ENCODE results near the gene FAM181A. TPM values are rescaled to one million over a fixed set of nuclear protein-coding genes. Genes with fewer than 3 reads are reported as not detected.

FAM181A gene
- total and polyA plus RNA-seq, 3 experiments from 2014 or later: not detected

GRCh38 chr14:93898081-93898611 is 29.0 kb upstream of the FAM181A start:
- Histone ChIP-seq H3K27ac (ENCODE audit: low read depth, low read length) (no peak overlapping the region), H3K36me3 (ENCODE audit: insufficient read depth, low read length) (no peaks in the 10 kb centered on the region), H3K4me3 (ENCODE audit: low read length) (no peak overlapping the region), H3K4me1 (ENCODE audit: insufficient read depth, low read length) (no peaks in the 10 kb centered on the region), H3K9me3 (ENCODE audit: low read length) (no peaks in the 10 kb centered on the region), H3K27me3 (ENCODE audit: insufficient read depth, low read length, poor library complexity, severe bottlenecking) (no peaks in the 10 kb centered on the region)
- POLR2A ChIA-PET: no interaction called here
- Mint-ChIP-seq H3K4me3 (no peak overlapping the region), H3K9me3 (no peaks in the 10 kb centered on the region), H3K27ac (no peak overlapping the region), H3K27me3 (peaks cover 9 to 13% of the 10 kb centered on the region in 2 donors), H3K36me3 (no peaks in the 10 kb centered on the region), H3K4me1 (no peaks in the 10 kb centered on the region)
- CTCF ChIA-PET: interaction anchor here (1.3 kb wide), 1 partner anchor 9 kb away, joined by 3 read pairs; no protein-coding TSS in a partner anchor
- no peak for DNase-seq

DNA sequence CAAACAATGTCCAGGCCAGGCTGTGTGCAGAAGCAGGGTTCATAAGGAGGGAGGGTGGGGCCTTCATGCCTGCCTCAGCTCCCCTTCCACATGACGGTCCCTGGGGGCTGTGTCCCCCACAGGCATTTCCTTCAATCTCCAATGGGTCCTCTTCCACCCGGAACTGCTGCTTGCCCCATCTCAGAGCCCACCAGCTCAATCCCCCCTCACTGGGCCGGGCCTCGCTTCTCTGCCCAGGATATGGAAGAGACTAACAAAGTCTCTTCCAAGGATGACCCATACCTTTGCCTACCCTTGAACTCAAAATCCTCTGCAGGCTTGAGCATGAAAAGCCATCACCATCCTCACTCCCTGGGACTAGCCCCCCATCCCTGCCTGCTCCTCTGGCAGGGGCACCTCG is 28.4 kb upstream of the FAM181A start:
- CTCF ChIA-PET: interaction anchor here (1.3 kb wide), 1 partner anchor 8 kb away, joined by 3 read pairs; no protein-coding TSS in a partner anchor
- H3K9me3 Mint-ChIP-seq: no peaks in the 10 kb centered on the region
- DNase-seq: no peak
- Histone ChIP-seq H3K4me3 (ENCODE audit: low read length) (no peak overlapping the region), H3K27me3 (ENCODE audit: insufficient read depth, low read length, poor library complexity, severe bottlenecking) (no peaks in the 10 kb centered on the region), H3K27ac (ENCODE audit: low read depth, low read length) (no peak overlapping the region), H3K9me3 (ENCODE audit: low read length) (no peaks in the 10 kb centered on the region), H3K4me1 (ENCODE audit: insufficient read depth, low read length) (no peaks in the 10 kb centered on the region), H3K36me3 (ENCODE audit: insufficient read depth, low read length) (no peaks in the 10 kb centered on the region)
- no peaks in the 10 kb centered on the region for H3K4me1 Mint-ChIP-seq
- peaks cover 14 to 16% of the 10 kb centered on the region in 2 donors for H3K27me3 Mint-ChIP-seq
- H3K4me3 Mint-ChIP-seq: no peak overlapping the region
- H3K27ac Mint-ChIP-seq: no peak overlapping the region
- H3K36me3 Mint-ChIP-seq: no peaks in the 10 kb centered on the region
- POLR2A ChIA-PET: no interaction called here

DNA sequence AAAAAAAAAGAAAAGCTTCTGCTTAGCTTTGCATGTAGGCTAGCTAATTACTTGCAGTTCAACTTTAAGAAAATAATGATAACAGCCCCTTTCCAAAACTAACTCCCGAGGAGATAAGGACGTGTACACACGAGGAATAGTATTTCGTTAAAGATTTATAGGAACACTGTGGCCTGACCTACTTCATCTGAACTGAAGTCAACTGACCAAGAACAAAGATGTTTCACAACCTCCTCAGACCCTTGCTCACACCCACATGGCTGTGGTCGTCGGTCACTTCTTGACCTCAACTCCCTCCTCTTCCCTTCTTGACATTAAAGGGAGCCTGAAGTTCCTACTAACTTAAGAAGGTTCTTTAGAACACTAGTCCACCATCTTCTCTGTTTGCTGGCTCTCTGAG is 25.3 kb upstream of the FAM181A start:
- DNase-seq: no peak
- POLR2A ChIA-PET: no interaction called here
- Mint-ChIP-seq H3K27ac (no peak overlapping the region), H3K36me3 (no peaks in the 10 kb centered on the region), H3K27me3 (peaks cover 10 to 39% of the 10 kb centered on the region in 2 donors), H3K4me1 (no peaks in the 10 kb centered on the region), H3K9me3 (no peaks in the 10 kb centered on the region), H3K4me3 (no peak overlapping the region)
- CTCF ChIA-PET: interaction anchor here (1.0 kb wide), 1 partner anchor 9 kb away, joined by 4 read pairs; no protein-coding TSS in a partner anchor
- no peak overlapping the region for H3K27ac ChIP-seq (ENCODE audit: low read depth, low read length)
- H3K9me3 ChIP-seq (ENCODE audit: low read length): no peaks in the 10 kb centered on the region
- no peaks in the 10 kb centered on the region for H3K4me1 ChIP-seq (ENCODE audit: insufficient read depth, low read length)
- no peaks in the 10 kb centered on the region for H3K36me3 ChIP-seq (ENCODE audit: insufficient read depth, low read length)
- no peak overlapping the region for H3K4me3 ChIP-seq (ENCODE audit: low read length)
- no peaks in the 10 kb centered on the region for H3K27me3 ChIP-seq (ENCODE audit: insufficient read depth, low read length, poor library complexity, severe bottlenecking)

GRCh38 chr14:93902619-93903307 is 24.4 kb upstream of the FAM181A start:
- no peaks in the 10 kb centered on the region for H3K36me3 ChIP-seq (ENCODE audit: insufficient read depth, low read length)
- H3K4me3 Mint-ChIP-seq: no peak overlapping the region
- no peaks in the 10 kb centered on the region for H3K9me3 ChIP-seq (ENCODE audit: low read length)
- no peaks in the 10 kb centered on the region for H3K9me3 Mint-ChIP-seq
- H3K4me1 Mint-ChIP-seq: no peaks in the 10 kb centered on the region
- H3K27me3 Mint-ChIP-seq: peaks cover 10 to 35% of the 10 kb centered on the region in 2 donors
- no peak overlapping the region for H3K4me3 ChIP-seq (ENCODE audit: low read length)
- POLR2A ChIA-PET: no interaction called here
- no peaks in the 10 kb centered on the region for H3K36me3 Mint-ChIP-seq
- no peak overlapping the region for H3K27ac Mint-ChIP-seq
- DNase-seq: no peak
- CTCF ChIA-PET: no interaction called here
- H3K4me1 ChIP-seq (ENCODE audit: insufficient read depth, low read length): no peaks in the 10 kb centered on the region
- no peaks in the 10 kb centered on the region for H3K27me3 ChIP-seq (ENCODE audit: insufficient read depth, low read length, poor library complexity, severe bottlenecking)
- no peak overlapping the region for H3K27ac ChIP-seq (ENCODE audit: low read depth, low read length)

- ChIA-PET CTCF (no interaction called here), POLR2A (no interaction called here)
- Histone ChIP-seq H3K27me3 (ENCODE audit: insufficient read depth, low read length, poor library complexity, severe bottlenecking) (no peaks in the 10 kb centered on the region), H3K4me1 (ENCODE audit: insufficient read depth, low read length) (no peaks in the 10 kb centered on the region), H3K36me3 (ENCODE audit: insufficient read depth, low read length) (no peaks in the 10 kb centered on the region), H3K27ac (ENCODE audit: low read depth, low read length) (no peak overlapping the region), H3K4me3 (ENCODE audit: low read length) (no peak overlapping the region), H3K9me3 (ENCODE audit: low read length) (no peaks in the 10 kb centered on the region)
- no peak for DNase-seq
- Mint-ChIP-seq H3K4me1 (no peaks in the 10 kb centered on the region), H3K27me3 (peaks cover 12 to 34% of the 10 kb centered on the region in 2 donors), H3K36me3 (no peaks in the 10 kb centered on the region), H3K9me3 (no peaks in the 10 kb centered on the region), H3K4me3 (no peak overlapping the region), H3K27ac (no peak overlapping the region)
These were observed 23.6 kb upstream of the FAM181A start for GRCh38 chr14:93903342-93904184.

DNA sequence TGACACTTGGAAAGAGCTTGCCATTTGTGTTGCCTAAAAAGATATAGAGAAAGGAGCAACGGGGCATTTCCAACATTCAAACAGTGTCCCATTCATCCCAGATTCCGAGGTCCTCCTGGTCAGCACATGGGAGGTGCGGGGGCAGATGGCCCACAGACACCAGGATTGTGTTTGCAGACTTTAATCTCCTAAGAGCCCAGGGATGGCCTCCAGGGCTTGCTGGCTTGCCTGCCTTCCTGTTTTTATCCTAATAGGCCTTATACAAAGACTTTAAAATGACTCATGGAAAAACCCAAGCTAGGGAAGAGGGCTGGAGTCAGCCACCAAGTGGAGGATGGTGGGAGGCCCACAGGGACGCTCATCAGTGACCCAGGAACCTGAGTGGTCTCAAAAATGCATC is 21.5 kb upstream of the FAM181A start:
- Histone ChIP-seq H3K4me1 (ENCODE audit: insufficient read depth, low read length) (no peaks in the 10 kb centered on the region), H3K4me3 (ENCODE audit: low read length) (no peak overlapping the region), H3K27me3 (ENCODE audit: insufficient read depth, low read length, poor library complexity, severe bottlenecking) (no peaks in the 10 kb centered on the region), H3K27ac (ENCODE audit: low read depth, low read length) (no peak overlapping the region), H3K9me3 (ENCODE audit: low read length) (no peaks in the 10 kb centered on the region), H3K36me3 (ENCODE audit: insufficient read depth, low read length) (no peaks in the 10 kb centered on the region)
- ChIA-PET POLR2A (no interaction called here), CTCF (interaction anchor here (1.3 kb wide), 1 partner anchor 66 kb away, joined by 3 read pairs; no protein-coding TSS in a partner anchor)
- Mint-ChIP-seq H3K27me3 (peaks cover 7 to 33% of the 10 kb centered on the region in 2 donors), H3K36me3 (no peaks in the 10 kb centered on the region), H3K9me3 (no peaks in the 10 kb centered on the region), H3K4me3 (no peak overlapping the region), H3K4me1 (no peaks in the 10 kb centered on the region), H3K27ac (no peak overlapping the region)
- DNase-seq: no peak

- Mint-ChIP-seq H3K4me1 (no peaks in the 10 kb centered on the region), H3K4me3 (no peak overlapping the region), H3K36me3 (no peaks in the 10 kb centered on the region), H3K27me3 (peaks cover 7 to 31% of the 10 kb centered on the region in 2 donors), H3K27ac (peak overlapping the region in 1 of 8 donors; percentile 77), H3K9me3 (no peaks in the 10 kb centered on the region)
- Histone ChIP-seq H3K27me3 (ENCODE audit: insufficient read depth, low read length, poor library complexity, severe bottlenecking) (no peaks in the 10 kb centered on the region), H3K36me3 (ENCODE audit: insufficient read depth, low read length) (no peaks in the 10 kb centered on the region), H3K9me3 (ENCODE audit: low read length) (no peaks in the 10 kb centered on the region), H3K27ac (ENCODE audit: low read depth, low read length) (no peak overlapping the region), H3K4me3 (ENCODE audit: low read length) (no peak overlapping the region), H3K4me1 (ENCODE audit: insufficient read depth, low read length) (no peaks in the 10 kb centered on the region)
- ChIA-PET CTCF (interaction anchor here (0.8 to 1.4 kb wide), 6 partner anchors 9 to 94 kb away, joined by 3 to 5 read pairs (median 3); no protein-coding TSS in a partner anchor), POLR2A (no interaction called here)
- peak; percentile 9 to 69 (median 21) for DNase-seq
These were observed 20.5 kb upstream of the FAM181A start for GRCh38 chr14:93906341-93907329.
